VCaP (cell line): ENCODE measurements around the gene CD48.

Experiments used
- H3K27ac ChIP-seq: fragments of 450-650 bp; 2 replicates; pipeline ENCODE4 v1.5.1; 2017
- TF ChIP-seq, protein P1 (sequence below): fragments of 450-650 bp; conservative IDR thresholded peaks from 2 replicates; pipeline ENCODE4 v1.5.1; 2017; ENCODE audit warnings: mild to moderate bottlenecking, moderate library complexity

Gene CD48

DNA sequence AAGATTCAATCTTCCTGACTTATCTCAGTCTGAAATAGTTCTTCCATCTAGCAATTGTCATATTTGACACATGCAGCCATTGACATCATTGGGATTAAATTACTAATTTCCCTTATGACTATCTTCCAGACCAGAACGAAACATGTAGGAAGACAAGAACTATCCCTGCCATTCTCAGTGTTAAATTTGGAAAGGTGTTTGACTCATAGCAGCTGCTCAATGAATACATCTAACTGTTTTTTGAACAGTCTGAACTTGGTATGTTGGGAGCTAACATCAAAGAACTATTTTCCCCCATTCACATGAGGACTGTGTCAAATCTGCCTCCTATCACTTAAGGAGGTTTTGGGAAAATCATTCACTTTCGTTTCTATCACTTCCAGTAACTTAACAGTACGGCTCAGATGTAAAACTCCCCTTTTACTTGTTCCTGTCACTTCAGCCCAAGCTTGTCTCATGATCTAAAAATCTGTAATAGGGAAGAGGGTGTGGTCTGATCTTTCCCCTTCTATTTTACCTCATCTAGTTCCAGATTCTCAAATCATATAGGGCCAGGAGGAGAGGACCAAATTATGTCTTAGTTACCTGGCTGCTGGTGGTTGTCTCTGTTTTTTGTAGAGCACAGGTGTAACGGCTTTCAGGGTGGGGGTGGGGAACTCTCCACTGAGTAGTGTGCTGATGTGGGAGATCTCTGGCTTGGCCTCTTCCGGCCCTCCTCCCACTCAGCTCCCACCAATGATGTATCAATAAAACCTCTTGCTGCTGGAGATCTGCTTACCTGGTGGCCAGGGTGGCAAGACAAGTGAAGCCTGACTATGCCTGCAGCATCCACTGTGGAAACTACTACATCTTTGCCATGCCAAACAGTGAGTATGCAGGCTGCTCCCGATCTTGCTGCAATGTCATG, 38.6 kb downstream of the CD48 start:
- H3K27ac ChIP-seq, result no peak overlapping the region
- TF ChIP-seq, protein P1, sequence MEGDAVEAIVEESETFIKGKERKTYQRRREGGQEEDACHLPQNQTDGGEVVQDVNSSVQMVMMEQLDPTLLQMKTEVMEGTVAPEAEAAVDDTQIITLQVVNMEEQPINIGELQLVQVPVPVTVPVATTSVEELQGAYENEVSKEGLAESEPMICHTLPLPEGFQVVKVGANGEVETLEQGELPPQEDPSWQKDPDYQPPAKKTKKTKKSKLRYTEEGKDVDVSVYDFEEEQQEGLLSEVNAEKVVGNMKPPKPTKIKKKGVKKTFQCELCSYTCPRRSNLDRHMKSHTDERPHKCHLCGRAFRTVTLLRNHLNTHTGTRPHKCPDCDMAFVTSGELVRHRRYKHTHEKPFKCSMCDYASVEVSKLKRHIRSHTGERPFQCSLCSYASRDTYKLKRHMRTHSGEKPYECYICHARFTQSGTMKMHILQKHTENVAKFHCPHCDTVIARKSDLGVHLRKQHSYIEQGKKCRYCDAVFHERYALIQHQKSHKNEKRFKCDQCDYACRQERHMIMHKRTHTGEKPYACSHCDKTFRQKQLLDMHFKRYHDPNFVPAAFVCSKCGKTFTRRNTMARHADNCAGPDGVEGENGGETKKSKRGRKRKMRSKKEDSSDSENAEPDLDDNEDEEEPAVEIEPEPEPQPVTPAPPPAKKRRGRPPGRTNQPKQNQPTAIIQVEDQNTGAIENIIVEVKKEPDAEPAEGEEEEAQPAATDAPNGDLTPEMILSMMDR, result no peak

DNA sequence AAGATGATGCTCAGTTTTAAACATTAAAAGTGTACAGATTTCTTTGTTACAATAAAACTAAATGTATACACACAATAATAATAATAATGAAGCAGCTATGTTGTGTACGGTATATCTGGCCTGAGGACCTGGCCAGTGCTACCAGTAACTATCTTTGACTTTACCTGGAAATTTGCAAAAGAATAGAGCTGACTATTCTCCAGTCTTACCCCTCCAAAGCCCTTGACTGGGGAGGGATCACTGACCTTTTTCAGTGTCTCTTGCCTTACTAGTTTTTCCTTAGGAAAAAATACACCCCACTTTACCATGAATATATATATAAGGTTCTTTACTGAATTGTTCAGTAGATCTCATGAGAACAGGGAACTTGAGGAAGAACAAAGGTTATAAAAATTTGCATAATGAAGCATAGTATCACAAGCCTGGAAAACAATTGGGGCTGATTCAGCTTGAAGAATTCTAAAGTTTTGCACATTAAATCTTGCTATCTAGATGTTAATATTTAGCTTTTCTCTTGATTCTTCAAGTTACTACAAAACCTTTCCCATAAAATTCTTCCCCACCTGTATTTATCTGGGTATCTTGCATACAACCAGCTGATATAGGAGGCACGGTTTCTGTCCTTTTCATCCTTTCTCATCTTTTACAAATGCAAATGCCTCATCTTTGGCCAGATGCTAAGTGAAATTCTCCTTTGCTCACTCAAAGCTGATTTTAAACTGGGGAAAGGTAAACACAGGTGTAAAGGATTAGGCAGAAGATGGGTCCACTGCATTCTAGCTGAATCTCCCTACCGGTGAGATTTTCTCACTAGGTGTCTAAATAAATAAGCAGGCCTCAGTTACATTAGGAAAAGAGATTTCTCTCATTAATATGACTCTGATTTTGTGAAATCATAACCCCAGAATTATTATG, 39.8 kb downstream of the CD48 start:
- TF ChIP-seq, protein P1, result no peak

DNA sequence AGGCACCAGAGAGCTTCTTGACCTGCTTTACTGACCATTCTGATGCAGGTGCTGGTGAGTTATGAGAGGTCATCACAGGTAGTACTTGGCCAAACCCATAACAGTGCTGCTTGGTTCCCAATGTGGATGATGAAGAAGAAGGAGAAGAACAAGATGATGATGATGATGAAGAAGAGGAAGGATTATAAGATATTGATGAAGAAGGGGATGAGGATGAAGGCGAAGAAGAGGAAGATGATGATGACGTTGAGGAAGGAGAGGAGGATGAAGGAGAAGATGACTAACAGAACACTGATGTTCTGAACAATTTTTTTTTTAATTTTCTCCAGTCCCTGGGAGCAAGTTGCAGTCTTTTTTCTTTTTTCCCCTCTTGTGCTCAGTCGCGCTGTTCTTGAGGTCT, 40.9 kb downstream of the CD48 start:
- TF ChIP-seq, protein P1, result no peak
- H3K27ac ChIP-seq, result no peak overlapping the region

More for the DNA sequence above, 39.8 kb downstream of the CD48 start:
- H3K27ac ChIP-seq, result no peak overlapping the region

- TF ChIP-seq, protein P1, result no peak
- no peak overlapping the region for H3K27ac ChIP-seq
Observed at GRCh38 chr1:160669802-160670201, 41.8 kb downstream of the CD48 start.

DNA sequence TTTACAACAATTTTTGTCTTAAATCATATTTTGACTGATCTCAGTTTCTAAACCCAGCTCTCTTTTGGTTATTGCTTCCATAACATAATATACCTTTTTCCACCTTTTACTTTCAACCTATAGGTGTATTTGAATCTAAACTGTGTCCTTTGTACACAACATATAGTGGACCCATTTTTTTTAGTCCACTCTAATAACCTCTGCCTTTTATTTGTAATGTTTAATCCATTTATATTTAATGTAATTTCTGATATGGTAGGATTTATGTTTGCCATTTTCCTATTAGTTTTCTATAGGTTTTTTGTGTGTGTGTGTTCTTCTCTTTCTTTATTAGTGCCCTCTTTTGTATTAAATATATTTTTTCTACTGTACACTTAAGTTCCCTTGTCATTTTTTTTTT, 42.3 kb downstream of the CD48 start:
- TF ChIP-seq, protein P1, result no peak
- H3K27ac ChIP-seq, result no peak overlapping the region

- TF ChIP-seq, protein P1, result no peak
- H3K27ac ChIP-seq, result no peak overlapping the region
Observed at GRCh38 chr1:160667896-160668295, 43.7 kb downstream of the CD48 start.

GRCh38 chr1:160666079-160666442, 45.6 kb downstream of the CD48 start:
- H3K27ac ChIP-seq, result no peak overlapping the region
- TF ChIP-seq, protein P1, result no peak
